ENCODE results near the gene APRT. TPM values are rescaled to one million over a fixed set of nuclear protein-coding genes. Genes with fewer than 3 reads are reported as not detected.
"Not testable (repeated sequence)": the region's sequence is repeated elsewhere in the genome, so short reads cannot be mapped to it uniquely, and the experiment has no call there.

APRT gene
- total RNA-seq, 1 donor from 2014 or later = 40.4 TPM

GRCh38 chr16:88798772-88799455 is 12.8 kb downstream of the APRT start:
- DNase-seq (no peak), ATAC-seq (ENCODE audit: poor library complexity) (no peak)
- intact Hi-C loops (cut with DNase I) = no loop called here

- ATAC-seq (ENCODE audit: poor library complexity) (no peak), DNase-seq (no peak)
- intact Hi-C loops (cut with DNase I) = no loop called here
These were observed 13.7 kb downstream of the APRT start for GRCh38 chr16:88798073-88798472.

DNA sequence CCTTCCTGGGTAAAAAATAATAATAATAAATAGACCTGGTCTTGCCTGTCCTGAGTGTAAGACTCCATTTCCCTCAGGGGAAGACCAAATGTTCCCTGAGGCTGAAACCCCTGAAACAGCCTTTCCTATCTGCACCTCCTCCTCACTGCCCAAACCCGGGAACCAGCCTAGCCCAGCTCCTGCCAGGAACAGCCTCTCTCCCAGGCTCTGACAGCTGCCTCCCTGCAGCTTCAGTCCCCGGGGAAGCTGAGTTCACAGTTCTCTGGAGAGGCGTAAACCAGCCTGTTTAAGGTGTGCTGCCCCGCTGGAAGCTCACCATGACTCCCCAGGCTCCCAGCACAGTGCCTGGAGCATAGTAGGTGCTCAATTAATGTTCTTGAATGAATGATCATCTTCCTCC is 15.4 kb downstream of the APRT start:
- DNase-seq (no peak), ATAC-seq (ENCODE audit: poor library complexity) (no peak)
- intact Hi-C loops (cut with DNase I) = no loop called here

- ATAC-seq (ENCODE audit: poor library complexity) (no peak), DNase-seq (no peak)
- intact Hi-C loops (cut with DNase I) = no loop called here
These were observed 18.3 kb downstream of the APRT start for GRCh38 chr16:88793251-88793954.

DNA sequence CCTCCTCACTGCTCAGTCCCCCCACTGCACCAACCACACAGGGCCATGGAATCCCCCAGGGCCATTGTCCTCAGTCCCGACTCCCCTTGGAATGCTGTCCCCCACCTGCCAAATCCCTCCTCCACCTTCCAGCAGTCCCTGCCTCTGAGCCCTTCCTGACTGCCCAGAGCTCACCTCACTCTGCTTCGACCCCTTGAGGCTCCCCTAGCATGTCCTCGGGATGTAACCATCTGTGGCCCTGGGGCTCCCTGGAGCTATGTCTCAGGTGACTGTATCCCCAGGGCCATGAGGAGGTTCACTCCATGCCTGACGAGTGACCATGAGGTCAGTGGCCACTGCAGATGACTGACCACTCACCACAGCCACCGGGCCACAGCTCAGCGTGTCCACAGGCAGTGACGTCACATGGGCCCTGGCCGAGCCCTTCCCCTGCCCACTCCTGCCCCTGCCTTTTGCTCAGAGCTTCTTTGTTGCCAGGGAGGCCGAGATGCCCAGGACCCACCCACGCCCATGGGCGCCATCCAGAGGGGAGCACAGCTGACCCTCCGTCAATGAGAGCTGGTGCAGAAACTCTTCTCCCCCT is 19.0 kb downstream of the APRT start:
- intact Hi-C loops (cut with DNase I) = no loop called here
- ATAC-seq (ENCODE audit: poor library complexity) (no peak), DNase-seq (no peak)

DNA sequence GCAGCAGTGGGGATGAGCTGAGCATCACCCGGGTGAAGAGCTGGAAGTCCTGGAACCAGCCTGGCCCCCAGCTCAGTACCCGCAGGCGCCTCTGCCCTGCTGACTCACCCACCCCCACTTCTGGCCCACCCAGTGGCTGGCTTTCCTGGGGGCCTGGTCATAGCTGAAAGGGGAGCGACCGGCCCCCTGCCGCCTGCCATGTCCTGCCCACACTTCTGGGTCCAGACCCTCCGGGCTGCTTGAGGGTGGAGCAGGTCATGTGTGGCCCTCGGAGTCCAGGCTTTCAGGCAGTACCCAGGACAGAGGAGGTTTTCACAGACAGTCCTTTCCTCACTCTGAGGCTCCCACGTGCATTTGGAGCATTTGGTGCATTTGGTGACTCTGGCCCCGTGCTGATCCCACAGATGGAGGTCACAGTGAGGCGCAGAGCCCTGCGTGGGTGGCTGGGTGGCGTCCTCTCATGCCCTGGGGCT is 19.6 kb downstream of the APRT start:
- ATAC-seq (ENCODE audit: poor library complexity) (no peak), DNase-seq (no peak)
- intact Hi-C loops (cut with DNase I) = no loop called here

GRCh38 chr16:88790312-88791211 is 21.2 kb downstream of the APRT start:
- intact Hi-C loops (cut with DNase I) = no loop called here
- DNase-seq = peak; percentile 75
- ATAC-seq (ENCODE audit: poor library complexity) = peak; percentile 67

- DNase-seq (no peak), ATAC-seq (ENCODE audit: poor library complexity) (no peak)
- intact Hi-C loops (cut with DNase I) = no loop called here
These were observed 22.1 kb downstream of the APRT start for GRCh38 chr16:88789594-88789993.

- ATAC-seq (ENCODE audit: poor library complexity); DNase-seq; intact Hi-C loops (cut with DNase I): not testable (repeated sequence)
These were observed 23.0 kb downstream of the APRT start for GRCh38 chr16:88788749-88789148.

DNA sequence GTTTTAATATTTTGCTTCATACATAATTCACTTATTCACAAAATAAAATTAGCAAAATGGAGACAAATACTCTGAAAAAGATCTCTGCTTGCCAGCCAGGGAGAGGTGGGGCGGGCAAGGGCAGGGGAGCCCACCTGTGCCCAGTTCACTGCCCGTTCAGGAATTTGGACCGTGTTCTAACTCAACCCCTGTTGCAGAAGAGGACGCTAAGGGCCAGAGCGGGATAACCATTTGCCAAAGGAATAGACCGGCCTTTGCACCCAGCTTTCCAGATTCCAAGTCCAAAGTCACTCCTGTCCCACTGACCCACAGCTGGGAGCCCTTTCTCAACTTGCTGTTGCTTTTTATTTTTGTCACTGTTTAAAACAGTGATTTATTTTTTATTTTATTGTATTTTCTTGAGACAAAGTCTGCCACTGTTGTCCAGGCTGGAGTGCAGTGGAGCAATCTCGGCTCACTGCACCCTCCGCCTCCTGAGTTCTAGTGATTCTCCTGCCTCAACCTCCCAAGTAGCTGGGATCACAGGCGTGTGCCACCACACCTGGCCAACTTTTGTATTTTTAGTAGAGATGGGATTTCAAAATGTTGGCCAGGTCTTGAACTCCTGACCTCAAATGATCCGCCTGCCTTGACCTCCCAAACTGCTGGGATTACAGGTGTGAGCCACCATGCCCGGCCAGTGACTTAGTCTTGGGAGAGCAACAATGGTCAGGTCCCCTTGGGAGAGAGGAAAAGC is 24.0 kb downstream of the APRT start:
- DNase-seq = no peak
- intact Hi-C loops (cut with DNase I) = no loop called here
- no peak for ATAC-seq (ENCODE audit: poor library complexity)

DNA sequence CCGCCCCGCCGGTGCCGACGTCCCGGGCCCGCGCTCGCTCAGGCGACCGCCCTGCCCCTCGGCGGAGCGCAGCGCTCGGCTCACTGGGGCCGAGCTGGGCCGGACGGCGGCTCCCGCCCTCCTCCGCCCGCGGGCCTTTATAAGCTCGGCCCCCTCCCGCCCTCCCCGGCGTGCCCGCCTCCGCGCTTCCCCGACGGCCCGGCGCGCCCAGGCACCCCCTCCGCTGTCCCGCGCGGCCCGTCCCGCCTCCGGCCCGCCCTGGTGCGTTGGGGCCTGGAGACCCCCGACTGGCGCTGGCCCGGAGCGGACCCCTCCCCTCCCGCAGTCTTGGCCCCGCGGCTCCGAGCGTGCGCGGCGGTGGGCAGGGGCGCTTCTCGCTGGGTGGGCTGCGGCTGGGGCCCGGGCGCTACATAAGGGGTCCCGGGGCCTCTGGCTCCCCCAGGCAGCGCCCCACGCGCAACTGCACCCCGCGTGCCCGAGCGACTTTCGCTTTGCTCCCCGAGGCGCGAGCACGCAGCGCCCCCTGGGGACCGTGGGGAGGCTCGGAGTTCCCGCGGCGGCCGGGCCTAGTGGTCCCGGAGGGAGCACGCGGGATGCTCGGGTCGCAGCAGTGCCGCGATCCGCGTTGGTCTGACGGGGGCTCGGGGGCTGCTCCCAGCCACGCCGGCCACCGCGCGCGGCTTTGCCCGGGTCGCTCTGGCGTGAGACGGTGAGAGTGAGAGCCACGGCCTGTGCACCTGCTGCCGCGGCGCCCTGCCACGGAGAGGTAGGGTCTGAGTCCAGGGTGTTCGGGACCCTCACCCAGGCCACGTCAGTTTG is 26.4 kb downstream of the APRT start, which contains the start of gene PIEZO1:
Gene PIEZO1 (minus strand): TSS at position 115 of the 819 bp plus-strand sequence. CDS start 256 bp downstream, outside the sequence.
- DNase-seq = peak; percentile 87
- intact Hi-C loops (cut with DNase I) = loop anchor here (2.0 kb wide), 1 partner anchor 41 kb away; no protein-coding TSS in a partner anchor
- ATAC-seq (ENCODE audit: poor library complexity) = peak; percentile 66

GRCh38 chr16:88784856-88785105 is 26.9 kb downstream of the APRT start:
- intact Hi-C loops (cut with DNase I) = loop anchor here (2.0 kb wide), 1 partner anchor 40 kb away; no protein-coding TSS in a partner anchor
- no peak for DNase-seq
- ATAC-seq (ENCODE audit: poor library complexity) = peak; percentile 32

GRCh38 chr16:88784074-88784855 is 27.5 kb downstream of the APRT start:
- DNase-seq = peak; percentile 84
- intact Hi-C loops (cut with DNase I) = loop anchor here (2.0 kb wide), 1 partner anchor 39 kb away; no protein-coding TSS in a partner anchor
- peak; percentile 69 for ATAC-seq (ENCODE audit: poor library complexity)

DNA sequence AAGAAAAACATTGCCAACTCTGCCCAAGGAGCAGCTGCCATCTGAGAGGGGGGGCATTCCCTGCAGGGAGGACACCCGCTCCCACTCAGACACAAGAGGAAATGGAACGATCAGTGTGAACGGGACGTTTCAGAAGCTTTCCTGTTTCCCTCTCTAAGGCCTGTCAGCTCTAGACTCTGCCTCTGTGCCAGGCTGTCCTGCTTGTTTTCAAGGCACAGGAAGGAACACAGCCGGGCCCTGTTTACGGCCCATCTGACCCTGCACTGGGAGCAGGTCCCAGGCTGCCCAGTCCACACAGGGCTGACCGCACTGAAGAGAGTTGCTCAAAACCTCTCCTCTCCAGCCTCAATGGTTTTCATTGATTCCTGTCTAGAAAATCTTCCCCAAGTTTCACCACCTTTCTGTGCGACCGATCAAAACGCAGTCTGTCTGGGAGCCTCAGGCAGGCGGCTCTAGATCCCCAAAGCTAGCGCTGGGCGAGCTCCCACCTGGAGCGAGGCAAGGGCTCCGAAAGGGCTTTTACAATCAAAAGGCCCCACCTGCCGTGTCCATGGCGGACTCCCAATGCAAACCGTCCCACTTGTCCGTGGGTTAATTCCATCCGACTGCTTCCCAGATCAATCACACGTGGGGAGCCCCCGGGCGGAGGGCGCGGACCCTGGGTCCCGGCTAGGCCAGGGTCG is 28.2 kb downstream of the APRT start:
- ATAC-seq (ENCODE audit: poor library complexity) (peak; percentile 20), DNase-seq (no peak)
- intact Hi-C loops (cut with DNase I) = loop anchor here (2.0 kb wide), 1 partner anchor 39 kb away; no protein-coding TSS in a partner anchor

DNA sequence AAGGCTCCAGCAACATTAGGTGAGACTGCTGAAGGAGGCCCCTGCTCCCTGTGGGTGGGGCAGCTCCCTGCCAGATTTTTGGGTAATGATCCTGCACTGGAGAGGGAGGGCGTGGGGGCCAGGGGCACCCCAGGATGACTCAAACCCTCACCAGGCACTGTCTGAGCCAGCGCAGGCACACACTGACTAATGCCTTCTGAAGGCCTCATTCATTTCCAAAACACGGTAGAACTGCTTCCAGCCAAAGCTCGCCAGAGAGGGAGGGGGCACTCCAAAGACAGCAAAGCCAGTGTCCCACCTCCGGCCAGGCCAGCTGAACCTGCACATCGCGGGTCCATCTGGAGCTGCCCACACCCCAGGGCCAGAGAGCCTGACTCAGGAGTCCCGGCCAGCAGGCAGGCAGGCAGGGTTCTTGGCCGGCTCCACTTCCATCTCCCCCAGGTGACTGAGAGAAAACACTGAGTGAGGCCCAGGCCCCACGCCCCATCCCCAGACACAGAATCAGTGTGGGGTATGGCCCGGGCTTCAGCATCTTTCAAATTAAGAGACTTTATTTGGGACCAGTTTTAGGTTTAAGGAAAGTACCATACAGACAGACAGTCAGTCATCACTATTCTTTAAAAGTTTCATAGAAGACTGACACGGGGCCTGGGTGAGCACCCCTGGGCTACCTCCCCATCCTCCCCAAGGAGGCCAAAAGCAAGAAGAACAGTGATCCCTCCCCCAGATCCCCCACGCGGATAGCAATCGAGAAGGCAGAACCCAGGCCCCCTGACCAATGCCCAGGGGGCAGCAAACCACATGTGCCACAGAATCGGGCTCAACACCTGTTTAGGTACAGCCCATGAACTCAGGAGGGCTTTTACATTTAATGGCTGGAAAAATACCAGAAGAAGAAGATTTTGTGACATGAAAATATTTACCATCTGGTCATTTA is 29.0 kb downstream of the APRT start:
- no peak for ATAC-seq (ENCODE audit: poor library complexity)
- intact Hi-C loops (cut with DNase I) = no loop called here

More for the DNA sequence above, 29.0 kb downstream of the APRT start:
- DNase-seq = no peak
